HG02610 (cell line): Measurements from ENCODE around the gene PRR30.
"Not testable (repeated sequence)": the region's sequence is repeated elsewhere in the genome, so short reads cannot be mapped to it uniquely, and the experiment has no call there.

ENCODE experiments used
- ATAC-seq: cut with Tn5 transposase; IDR thresholded peaks from one replicate; pipeline ENCODE4 v1.9.1; 2021; ENCODE audit warnings: mild to moderate bottlenecking, moderate library complexity; ENCODE audit not compliant: unreplicated experiment

PRR30 gene

DNA sequence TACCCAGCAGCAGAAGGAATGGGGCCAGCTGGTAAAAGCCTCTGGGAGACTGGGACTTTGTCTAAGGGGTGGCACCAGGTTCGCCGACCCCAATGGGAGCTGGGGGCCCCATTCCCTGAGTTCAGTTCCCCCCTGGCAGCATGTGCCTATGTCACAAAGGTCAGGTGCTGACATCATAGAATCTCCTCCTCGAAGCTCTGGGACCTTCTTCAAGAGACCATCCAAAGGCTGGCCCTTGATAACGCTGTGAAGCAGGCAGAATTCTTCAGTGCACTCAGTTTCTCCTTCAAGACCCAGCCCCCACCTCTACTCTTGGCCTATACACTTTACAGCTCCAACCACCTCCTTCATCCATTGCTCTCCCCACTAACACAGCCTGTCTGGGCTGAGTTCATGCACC is at the start of gene PRR30:
PRR30 (minus strand) TSS at position 101 of the 400 bp plus-strand sequence. CDS start 1,081 bp downstream, outside the sequence.
- ATAC-seq = no peak

DNA sequence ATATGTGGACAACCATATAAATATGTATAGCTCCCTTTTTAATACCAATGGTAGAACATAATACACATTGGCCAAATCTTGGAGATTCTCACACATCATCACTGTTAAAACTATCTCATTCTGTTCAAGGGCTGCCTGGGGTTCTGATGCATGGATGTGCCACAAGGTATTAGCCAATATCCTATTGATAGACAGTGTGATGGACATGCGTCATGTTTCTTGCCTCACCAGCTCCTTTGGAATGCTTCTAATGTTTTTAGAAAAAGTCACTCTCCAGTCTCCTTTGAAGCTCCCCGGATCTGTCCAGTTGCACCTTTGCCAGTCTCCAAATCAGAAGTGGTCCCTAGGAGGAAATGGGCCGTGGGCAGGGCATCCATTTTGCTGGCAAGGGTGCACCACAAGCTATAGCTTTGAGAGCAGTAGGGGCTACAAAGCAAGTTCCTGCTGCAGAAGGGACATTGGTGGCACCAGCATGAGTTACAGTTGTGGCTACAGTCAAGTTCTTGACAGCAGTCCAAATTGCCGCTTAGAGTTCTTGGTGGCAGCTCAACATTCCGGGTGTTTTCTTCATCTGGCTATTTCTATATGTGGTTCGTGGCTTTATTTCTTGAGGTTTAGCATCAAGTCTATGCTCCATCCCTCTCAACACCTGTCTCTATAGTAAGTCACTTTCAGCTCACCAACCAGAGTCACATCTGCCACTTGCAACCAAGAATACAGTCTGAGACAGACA is 47.6 kb upstream of the PRR30 start:
- no peak for ATAC-seq

DNA sequence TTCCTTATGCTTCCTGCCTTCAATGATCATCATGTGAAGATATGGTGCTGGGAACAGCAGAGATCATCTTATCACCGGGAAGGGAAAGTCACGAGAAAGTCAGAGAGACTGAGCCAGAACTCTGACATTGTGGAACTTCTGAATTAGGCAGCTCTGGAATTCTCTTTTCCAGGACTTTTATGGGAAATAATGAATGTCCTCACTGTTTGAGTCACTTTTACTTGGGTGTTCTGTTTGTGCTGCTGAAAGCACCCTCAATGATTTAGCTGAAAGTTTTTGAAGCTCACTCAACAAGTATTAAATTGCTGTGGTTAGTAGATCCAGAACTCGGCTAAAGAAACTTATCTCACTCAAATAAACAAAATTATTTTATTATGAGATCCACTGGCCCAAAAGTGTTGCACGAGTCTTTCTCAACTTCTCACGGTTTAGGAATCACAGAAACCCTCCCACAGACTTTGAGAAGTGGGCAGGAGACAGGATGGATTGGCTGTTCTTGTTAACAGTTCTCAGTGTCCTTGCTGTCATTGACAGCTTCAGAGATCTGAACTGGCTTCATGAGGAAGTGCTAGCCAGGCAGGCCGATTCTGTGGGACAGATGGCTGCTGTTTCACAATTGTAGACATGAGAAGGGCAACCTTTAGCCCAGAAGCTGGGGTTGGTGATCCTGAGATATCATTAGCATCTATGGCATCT is 46.3 kb upstream of the PRR30 start:
- no peak for ATAC-seq

DNA sequence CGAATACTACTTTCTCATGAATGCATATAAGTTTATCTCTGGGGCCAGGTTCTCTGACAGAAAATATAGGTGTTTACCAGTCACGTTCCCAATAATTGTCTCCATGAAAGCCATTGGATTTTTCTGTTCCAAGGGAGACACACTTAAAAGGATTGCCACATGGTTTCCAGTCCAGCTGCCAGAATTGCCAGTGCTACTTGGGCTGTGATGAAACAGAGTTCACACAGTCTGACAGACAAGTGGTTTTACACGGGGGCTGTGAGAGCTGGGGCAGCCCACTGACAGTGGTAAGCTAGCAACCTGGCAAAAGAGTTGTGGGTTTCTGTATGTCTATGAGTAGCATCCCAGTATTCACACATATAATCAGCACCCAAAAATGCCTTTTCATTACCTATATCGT is 44.9 kb upstream of the PRR30 start:
- no peak for ATAC-seq

DNA sequence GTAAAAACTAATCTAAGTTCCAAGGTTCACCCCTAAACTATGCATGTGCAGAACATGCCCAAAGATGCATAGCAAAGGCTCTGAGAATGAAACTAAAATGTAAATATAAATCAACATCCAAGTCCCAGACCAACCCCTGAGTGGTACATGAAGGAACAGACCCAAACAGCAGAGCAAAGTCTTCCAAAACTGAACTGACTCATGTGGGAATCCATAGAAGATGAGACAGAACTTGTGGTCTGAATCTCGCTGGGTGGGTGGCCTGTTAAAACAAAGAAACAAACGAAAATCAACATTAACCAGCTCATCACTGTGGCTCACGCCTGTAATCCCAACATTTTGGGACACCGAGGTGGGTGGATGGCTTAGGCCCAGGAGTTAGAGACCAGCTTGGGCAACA is 43.1 kb upstream of the PRR30 start:
- ATAC-seq = no peak

DNA sequence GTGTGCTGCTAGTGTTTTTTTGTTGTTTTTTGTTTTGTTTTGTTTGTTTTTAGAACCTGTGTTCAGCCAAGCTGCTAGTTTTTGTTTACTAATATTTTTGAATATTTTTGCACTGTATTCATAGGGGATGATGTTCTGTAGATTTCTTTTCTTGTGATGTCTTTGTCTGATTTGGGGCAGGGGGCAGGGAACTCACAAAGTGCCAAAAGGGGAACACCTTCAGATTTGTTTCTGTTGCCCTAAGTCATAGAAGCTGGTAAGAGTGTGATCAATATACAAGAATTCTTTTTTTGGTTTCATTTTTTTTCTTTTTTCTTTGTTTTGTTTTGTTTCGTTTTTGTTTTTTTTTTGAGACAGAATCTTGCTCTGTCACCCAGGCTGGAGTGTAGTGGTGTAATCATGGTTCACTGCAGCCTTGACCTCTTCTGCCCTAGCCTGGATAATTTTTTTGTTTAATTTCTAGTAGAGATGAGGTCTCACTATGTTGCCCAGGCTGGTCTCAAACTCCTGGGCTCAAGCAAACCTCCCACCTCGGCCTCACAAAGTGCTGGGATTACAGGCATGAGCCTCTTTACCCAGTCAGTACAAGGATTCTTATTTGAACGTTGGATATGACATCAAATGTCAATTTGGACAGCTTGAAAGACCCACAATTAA is 40.3 kb upstream of the PRR30 start:
- no peak for ATAC-seq

DNA sequence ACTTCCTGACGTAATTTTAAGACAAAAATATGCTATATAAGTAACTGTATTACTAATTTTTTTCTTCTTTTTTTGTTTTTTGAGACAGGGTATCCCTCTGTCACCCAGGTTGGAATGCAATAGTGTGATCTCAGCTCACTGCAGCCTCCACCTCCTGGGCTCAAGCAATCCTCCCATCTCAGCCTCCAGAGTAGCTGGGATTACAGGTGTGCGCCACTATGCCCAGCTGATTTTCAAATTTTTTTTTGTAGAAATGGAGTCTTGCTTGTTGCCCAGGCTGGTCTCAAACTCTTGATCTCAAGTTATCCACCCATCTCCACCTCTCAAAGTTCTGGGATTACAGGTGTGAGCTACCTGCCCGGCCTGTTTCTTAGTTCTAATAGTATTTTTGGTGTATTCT is 39.3 kb upstream of the PRR30 start:
- ATAC-seq = no peak

DNA sequence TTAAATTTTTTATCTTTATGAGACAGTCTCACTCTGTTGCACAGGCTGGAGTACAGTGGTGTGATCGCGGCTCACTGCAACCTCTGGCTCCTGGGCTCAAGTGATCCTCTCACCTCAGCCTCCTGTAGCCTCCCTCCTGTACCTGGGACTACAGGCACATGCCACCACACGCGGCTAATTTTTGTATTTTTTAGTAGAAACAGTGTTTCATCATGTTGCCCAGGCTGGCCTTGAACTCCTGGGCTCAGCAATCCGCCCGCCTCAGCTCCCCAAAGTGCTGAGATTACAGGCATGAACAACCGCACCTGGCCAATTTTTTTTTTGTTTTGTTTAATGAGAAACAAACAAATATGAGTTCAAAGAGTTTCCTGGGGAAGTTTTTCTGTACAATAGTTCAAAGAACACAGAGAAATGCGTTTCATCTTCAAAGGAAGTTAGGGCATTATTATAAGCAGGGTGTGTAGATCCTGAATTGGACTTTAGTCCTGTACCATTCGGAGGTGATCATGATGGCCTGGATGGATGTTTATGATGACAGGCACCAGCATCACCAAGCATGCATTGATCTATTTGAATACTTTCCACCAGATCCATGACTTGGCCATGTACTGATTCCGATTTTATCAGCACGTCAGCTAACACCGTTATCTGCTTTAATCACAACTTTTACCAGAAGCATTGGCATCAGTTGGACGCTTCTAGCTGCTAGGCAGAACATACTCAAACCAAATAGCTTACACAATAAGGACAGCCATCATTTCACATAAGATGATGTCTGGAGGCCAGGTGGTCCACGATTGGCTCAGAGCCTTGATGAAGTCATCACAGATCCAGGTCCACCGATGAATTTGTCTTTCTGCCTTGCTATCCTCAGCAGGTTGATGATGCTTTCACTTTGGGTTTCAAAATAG is 38.5 kb upstream of the PRR30 start:
- ATAC-seq = no peak

DNA sequence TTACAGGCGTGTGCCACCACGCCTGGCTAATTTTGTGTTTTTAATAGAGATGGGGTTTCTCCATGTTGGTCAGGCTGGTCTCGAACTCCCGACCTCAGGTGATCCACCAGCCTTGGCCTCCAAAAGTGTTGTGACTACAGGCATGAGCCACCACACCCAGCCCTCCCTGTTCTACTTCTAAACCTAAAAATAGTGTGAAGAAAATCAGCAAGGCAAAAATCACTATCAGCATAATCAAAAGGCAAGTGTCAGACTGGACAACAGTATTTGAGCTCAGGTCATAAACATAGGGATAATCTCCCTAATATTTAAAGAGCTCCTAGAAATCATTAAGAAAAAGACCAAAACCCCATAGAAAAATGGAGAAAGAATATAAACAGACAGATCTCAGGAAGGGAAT is 36.6 kb upstream of the PRR30 start:
- ATAC-seq = not testable (repeated sequence)

DNA sequence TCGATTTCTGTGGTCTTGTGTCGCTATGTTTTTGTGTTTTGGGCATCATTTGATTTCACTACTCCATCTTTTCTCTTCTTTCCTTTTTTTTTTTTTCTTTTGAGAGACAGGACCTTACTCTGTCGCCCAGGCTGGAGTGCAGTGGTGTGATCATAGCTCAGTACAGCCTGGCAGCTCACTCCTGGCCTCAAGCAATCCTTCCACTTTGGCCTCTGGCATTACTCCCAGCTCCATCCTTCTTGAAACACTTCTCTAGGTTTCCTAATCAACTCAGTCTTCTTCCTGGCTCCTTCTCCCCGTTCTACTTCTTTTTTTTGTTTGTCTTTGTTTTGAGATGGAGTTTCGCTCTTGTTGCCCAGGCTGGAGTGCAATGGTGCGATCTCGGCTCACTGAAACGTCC is 36.1 kb upstream of the PRR30 start:
- no peak for ATAC-seq

DNA sequence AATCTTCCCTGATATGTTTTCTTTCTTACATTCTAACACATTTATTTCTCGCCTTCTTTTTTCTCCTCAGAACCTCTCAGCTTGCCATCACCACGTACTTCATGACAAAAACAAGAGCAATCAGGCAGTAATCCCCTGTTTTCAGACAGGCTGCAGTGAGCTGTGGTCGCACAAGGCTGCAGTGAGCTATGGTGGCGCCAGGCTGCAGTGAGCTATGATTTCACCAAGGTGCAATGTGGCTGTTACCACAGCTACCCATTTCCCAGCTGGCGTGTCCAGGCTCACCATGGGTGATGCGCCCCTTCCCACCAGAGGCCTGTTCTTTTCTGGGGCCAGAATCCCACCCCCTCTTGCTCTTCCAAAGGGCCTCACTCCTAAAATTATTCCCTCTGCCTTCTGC is 35.4 kb upstream of the PRR30 start:
- no peak for ATAC-seq

DNA sequence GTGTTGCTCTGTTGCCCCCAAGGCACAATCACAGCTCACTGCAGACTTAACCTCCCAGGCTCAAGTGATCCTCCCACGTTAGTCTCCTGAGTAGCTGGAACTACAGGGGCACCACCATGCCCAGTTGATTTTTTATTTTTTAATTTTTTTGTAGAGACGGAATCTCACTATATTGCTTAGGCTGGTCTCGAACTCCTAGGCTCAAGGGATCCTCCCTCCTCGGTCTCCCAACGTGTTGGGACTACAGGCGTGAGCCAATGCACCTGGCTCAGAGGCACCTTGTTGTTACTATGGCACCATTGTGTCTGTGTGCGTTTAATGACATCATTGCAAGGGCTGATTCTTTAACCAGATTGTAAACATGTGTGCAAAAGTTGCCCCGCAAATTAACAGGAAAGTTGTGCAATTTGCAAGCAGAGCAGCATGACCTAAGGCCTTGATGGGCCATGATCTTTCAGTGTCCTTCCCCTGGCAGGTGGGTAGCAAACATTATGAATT is 32.2 kb upstream of the PRR30 start:
- no peak for ATAC-seq

DNA sequence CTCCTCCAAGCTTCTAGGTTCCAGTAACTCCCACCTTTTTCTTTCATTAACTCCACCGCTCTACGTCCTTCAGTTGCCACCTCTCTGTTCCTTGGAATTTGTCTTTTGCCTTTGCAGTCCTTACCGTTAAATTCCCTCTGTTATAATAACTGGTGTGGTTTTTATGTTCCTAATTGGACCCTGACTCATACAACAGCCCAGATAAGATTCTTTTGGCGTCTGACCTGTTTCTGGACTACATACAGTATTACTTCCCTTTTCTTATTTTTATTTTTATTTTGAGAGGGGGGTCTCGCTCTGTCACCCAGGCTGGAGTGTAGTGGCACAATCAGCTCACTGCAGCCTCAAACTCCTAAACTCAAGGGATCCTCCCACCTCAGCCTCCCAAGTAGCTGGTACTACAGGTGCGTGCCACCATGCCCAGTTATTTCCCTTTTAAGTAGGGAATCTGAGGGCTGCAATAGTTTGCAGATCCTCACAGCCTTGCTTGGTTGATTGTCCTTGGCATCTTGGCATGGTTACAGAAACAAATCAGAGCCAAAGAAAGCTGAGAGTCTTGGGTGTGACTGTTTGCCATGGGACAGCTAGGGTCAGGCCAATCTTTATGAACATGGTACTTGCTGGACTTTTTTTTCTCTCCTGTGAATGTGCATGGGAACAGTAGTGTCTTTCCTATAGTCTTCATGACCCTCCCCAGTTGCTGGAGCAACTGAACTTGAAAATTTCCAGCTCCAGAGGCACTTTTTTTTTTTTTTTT is 31.5 kb upstream of the PRR30 start:
- ATAC-seq = no peak

DNA sequence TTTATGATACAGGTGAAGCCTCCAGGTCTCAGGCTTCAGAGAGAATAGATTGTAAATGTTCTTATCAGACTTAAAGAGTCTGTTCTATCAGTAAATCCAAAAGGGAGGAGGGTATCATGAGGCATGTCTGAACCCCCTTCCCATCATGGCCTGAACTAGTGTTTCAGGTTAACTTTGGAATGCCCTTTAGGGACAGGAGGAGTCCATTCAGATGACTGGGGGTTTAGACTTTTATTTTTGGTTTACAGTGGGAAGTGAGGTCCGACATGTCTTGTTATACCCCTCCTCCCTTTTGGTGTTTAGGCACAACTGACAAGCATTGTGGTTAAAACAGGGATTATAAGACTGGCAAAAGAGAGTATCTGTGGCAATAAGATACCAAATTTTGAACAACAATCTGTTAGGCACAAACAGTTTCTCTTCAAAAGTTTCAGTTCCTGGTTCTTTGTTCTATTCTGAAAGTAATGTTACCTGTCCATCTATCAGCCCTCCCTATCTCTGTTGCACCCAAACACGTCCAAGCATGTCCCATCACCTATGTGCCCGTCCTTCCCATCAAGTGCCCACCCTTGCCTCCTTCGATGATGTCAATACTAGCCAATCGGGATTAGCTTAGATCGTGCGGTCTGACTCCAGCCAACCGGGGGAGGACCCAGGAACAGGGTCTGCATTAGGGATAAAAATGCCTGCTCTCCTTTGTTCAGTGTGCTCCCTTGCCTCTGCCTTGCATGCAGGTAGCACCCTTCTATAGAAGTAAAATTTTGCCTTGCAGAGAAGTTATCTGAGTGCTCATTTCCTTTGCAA is 26.0 kb upstream of the PRR30 start:
- no peak for ATAC-seq

DNA sequence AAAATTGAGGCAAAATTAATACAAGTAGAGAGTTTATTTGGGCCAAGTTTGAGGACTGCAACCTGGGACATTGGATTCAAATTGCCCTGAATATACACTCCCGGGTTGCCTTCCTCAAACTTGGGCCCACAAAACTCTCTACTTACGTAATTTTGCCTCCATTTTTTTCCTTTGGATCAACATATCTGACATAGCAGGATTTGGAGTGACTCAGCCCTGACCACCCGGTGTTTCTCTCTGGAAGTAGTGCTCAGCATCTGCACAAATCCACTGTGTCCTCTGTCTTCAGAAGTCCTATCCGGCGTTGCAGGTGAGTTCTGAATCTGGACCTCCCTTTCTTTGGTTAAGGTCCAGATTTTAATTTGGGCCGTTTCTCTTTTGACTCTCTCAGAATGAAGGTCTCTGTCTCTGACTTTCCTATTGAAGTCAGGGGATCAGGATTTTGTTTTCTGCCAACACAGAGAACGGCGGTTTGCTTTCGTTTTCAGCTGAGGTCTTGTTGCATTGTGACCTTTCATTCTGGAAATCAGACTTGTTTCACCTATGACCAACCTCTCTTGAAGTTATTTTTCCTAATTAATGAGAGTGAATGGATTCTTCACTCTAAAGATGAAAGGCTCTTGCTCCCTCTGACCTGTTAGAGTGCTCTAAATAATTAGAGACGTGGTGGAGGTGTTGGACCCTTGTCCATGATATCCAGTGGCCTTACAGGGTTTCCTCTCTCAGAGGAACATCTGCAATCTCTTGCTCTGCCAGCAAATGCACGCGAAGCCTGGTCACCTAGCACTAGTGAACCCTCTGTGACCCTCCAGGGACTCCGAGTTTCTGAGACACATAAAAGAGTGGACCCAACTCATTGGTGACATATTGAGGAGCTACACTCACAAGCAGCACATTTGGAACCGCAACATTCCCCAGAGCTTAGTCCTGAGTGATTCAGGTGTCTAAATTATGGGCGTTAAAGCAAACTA is 23.2 kb upstream of the PRR30 start:
- ATAC-seq = no peak

DNA sequence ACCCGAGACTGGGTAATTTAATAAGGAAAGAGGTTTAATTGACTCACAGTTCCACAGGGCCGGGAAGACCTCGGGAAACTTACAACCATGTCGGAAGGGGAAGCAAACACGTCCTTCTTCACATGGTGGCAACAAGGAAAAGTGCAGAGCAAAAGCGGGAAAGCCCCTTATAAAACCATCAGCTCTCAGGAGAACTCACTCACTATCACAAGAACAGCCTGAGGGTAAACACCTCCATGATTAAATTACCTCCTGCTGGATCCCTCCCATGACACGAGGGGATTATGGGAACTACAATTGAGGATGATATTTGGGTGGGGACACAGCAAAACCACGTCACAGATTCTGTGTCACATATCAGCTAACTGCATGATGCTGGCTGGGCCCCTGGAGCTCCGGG is 21.0 kb upstream of the PRR30 start:
- ATAC-seq = no peak

DNA sequence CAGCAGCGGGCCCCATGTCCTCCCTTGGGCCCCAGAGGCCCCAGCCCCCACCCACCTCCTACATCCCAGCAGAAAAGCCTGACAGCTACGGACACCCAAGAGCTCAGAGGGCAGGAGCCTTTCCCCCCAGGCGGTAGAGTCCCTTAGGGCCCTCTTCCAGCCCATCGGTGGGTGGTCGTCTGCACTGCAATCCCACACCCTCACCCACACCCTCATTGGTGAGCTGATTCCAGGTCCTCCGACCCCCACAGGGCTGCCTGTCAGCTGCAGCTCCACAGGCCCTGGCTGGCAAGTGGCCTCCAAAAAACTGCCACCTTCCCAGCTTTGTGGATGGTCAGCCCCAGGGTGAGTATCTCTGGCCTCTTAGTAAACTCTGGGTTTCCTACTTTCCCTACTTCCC is 20.1 kb upstream of the PRR30 start:
- no peak for ATAC-seq

DNA sequence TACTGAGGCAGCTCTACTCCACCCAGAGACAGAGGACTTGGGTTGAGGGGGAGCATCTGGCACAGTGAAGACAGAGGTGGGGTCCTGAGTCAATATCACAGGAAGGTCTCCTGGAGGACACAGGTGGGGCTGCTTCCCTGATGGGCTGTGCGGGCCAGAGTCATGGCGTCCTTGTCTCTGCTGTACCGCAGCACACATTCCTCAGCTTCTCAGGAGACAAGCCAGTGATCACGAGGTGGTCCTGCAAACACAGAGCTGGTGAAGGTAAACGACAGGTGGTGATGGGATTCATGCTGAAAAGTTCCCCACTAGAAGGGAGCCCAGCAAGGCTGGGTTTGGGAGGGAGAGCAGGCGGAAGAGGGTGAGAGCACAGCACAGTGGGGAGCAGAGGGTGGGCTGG is 19.3 kb upstream of the PRR30 start:
- no peak for ATAC-seq
